Measurements from ENCODE around the gene SELENOF.

The SELENOF gene

GRCh38 chr1:86913896-86914600, at the start of gene SELENOF:
TSS of gene SELENOF (minus strand) at chr1:86914126. CDS start at chr1:86914111, 15 bp downstream.
- DNase-seq (ENCODE audit: low read depth in 2 of 2, low spot score in 1 of 2), result peak; percentile 96 to 98

DNA sequence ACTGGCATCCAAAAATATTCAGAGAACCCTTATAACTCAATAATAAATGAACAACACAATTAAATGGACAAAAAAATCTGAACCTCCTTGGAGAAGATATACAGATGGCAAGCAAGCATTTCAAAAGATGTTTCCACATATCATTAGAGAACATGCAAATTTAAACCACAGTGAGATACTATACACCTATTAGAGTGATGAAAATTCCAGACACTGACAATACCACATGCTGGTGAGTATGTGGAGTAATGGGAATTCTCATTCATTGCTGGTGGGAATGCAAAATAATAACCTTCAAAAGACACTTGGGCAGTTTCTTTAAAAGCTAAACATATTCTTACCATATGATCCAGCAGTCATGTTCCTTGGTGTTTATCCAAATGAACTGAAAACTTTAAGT, 46.6 kb upstream of the SELENOF start:
- no peak for DNase-seq (ENCODE audit: low read depth in 2 of 2, low spot score in 1 of 2)

DNA sequence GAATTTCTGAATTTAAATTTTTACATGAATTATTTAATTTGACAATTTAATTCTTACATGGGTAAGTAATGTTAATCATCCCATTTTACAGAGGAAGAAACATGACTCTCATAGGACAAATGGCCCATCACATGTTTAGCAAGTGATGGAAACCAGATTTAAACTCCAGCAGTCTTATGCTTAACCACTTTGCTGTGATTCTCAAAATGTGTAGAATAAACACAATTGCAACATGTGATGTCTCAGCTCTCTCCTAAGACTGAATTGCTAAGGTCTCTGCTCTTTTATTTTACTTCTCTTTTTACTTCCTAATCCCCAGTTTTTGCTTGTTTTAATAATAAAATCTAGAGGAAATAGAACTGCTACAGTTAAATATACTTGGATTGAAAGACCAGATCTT, 43.3 kb upstream of the SELENOF start:
- DNase-seq (ENCODE audit: low read depth in 2 of 2, low spot score in 1 of 2), result no peak

DNA sequence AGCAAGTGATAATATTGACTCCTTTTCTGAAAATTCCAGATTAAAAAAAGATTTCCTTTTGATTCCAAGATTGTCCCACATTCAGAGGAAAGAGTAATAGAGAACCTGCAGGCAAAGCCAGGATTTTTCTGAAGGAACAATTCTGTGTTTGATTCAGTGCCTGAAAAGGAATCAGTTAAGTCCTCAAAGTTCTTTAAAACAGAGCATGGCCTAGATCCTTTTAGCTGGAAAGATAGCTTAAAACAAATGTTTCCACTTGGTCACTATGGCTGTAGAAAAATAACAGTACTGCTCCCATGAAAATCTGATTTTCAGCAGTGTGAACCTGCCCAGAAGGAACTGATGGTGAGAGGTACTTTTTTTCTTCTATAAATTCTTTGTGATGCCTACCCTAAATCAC, 42.3 kb upstream of the SELENOF start:
- no peak for DNase-seq (ENCODE audit: low read depth in 2 of 2, low spot score in 1 of 2)

- no peak for DNase-seq (ENCODE audit: low read depth in 2 of 2, low spot score in 1 of 2)
Measured at GRCh38 chr1:86955678-86956077, 41.8 kb upstream of the SELENOF start.

GRCh38 chr1:86953167-86953566, 39.2 kb upstream of the SELENOF start:
- DNase-seq (ENCODE audit: low read depth in 2 of 2, low spot score in 1 of 2), result no peak

DNA sequence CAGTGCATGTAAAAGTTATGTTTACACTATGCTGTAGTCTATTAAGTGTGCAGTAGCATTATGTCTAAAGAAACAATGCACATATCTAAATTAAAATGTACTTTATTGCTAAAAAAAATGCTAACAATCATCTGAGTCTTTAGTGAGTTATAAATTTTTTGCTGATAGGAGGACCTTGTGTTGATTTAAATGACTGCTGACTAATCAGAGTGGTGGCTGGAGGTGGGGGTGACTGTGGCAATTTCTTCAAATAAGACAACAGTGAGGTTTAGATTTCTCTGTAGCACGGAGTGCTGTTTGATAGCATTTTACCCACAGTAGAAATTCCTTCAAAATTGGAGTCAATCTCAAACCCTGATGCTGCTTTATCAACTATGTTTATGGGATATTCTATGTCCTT, 37.5 kb upstream of the SELENOF start:
- DNase-seq (ENCODE audit: low read depth in 2 of 2, low spot score in 1 of 2), result no peak

DNA sequence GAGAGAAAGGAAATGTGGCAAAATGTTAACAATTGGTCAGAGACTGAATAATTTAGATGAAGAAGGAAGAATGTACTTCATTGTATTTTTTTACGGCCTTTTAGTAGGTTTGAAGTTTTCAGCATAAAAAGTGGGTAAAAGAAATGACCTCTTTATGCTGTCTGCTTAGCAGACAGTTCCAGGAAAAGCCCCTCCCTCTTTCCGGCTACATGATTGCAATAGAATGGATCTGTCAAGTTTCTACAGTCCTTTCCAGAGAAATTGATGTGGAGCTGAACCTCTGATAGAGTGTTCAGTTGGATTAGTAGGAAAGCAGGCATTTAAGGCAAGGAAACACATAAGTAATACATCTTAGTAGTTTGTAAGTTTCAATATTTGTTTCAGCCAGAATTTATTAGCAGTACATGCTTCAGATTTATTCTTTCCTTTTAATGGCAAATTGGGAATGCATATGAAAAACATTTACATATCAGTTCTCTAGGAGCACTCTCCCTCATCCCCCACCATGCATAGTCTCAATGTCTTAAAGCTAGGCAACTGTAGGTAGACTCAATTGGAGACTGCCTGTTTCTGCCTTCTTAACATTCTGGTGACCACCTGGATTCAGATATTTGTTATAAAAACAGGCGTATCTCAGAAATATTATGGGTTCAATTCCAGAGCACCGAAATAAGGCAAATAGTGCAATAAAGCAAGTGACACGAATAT, 36.9 kb upstream of the SELENOF start:
- DNase-seq (ENCODE audit: low read depth in 2 of 2, low spot score in 1 of 2), result no peak

GRCh38 chr1:86948212-86948611, 34.3 kb upstream of the SELENOF start:
- no peak for DNase-seq (ENCODE audit: low read depth in 2 of 2, low spot score in 1 of 2)

DNA sequence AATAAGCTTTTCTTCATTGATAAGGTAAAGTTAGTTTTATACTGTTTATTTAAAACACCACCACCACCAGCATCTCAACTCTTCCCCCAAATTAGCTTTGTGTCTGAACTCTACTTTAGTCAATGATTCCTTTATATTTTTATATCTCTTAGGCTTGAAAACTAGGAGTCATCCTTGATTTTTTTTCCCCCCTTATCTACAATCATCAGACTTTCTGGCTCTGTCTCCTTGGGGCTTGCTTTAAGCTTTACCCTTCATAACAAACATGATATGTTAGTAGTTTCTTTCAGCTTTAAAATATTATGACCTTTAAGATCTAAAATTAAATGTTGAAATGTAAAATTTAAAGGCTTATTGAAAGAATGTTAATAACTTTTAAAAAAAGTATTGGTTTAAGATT, 28.8 kb upstream of the SELENOF start:
- no peak for DNase-seq (ENCODE audit: low read depth in 2 of 2, low spot score in 1 of 2)

DNA sequence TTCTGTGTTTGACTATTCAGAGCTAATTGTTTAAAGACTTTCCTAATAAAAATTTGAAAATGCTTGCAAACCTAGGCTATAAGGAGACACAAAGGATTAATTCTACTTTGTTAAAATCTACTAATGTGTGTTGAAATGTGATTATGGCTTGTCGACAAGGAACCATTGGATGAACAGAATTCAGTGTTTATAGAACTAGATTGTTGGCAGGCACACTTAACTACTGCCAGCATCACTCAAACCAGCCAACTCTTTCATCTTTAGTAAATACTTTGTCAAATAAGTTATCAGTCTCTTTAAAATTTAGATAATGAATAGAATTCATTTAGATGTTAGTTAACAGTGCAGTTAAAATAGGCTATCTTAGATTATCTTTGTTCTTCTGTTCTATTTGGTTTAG, 28.1 kb upstream of the SELENOF start:
- DNase-seq (ENCODE audit: low read depth in 2 of 2, low spot score in 1 of 2), result no peak

DNA sequence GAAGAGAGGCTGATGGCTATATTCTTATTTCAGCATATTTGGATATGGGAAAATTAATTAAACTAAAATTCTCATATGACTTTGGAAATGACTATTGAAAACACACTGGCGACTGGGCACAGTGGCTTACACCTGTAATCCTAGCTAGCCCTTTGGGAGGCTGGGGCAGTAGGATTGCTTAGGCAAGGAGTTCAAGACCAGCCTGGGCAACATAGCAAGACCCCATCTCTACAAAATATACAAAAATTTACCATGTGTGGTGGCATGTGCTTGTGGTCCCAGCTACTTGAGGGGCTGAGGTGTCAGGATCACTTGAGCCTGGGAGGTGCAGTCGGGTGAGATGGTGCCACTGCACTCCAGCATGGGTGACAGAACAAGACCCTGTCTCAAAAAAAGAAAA, 26.7 kb upstream of the SELENOF start:
- no peak for DNase-seq (ENCODE audit: low read depth in 2 of 2, low spot score in 1 of 2)

GRCh38 chr1:86939406-86939805, 25.5 kb upstream of the SELENOF start:
- DNase-seq (ENCODE audit: low read depth in 2 of 2, low spot score in 1 of 2), result no peak

- no peak for DNase-seq (ENCODE audit: low read depth in 2 of 2, low spot score in 1 of 2)
Measured at GRCh38 chr1:86938855-86939254, 24.9 kb upstream of the SELENOF start.

GRCh38 chr1:86938450-86938849, 24.5 kb upstream of the SELENOF start:
- DNase-seq (ENCODE audit: low read depth in 2 of 2, low spot score in 1 of 2), result no peak

GRCh38 chr1:86933562-86934377, 19.8 kb upstream of the SELENOF start:
- no peak for DNase-seq (ENCODE audit: low read depth in 2 of 2, low spot score in 1 of 2)

DNA sequence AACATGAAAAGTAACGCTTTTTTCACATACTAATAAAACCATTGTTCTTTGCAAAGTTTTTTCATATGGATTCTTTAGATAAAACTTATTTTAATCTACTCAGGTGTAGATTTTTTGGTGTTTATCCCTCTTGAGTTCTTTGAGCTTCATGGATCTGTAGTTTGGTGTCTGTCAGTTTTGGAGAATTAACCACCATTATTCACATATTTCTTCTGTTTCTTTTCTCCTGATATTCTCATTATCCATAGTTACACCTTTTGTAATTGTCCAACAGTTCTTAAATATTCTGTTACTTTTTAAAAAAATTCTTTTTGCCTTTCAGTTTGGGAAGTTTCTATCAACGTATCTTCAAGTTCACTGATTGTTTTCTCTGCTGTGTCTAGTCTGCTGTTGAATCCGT, 19.1 kb upstream of the SELENOF start:
- DNase-seq (ENCODE audit: low read depth in 2 of 2, low spot score in 1 of 2), result no peak

- DNase-seq (ENCODE audit: low read depth in 2 of 2, low spot score in 1 of 2), result no peak
Measured at GRCh38 chr1:86928819-86929218, 14.9 kb upstream of the SELENOF start.

DNA sequence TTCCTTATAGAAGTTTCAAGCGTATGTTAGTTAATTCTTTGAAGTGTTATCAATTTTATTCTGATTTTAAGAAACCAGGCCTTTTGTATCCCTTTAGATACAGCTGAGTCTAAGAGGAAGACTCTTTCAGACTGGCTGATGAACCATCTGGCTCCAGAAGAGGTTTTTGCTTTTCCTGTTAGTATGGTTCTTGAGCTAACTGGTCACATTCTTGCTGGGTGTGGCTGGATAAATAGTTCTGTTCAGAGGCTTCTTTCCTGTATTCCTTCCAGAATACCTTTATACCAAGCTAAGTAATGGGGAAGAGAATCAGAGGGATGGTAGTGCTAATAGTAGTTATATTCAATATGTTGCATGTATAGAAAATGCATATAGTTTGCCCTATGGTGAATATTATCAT, 13.0 kb upstream of the SELENOF start:
- DNase-seq (ENCODE audit: low read depth in 2 of 2, low spot score in 1 of 2), result no peak

DNA sequence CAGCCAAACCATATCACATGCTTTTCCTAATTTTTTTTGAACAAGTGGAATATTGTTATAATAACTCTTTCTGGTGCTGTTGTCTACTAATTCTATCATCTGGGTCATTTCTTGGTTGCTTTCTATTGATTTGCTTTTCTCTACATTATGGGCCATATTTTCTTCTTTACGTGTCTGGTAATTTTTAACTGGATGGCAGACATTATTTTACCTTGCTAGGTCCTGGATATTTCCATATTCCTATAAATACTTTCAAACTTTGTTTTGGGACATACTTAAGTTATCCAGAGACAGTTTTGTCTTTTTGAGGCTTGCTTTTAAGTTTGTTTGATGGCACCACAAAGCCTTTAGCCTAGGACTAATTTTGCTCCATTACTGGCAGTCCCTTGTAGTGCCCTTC, 11.8 kb upstream of the SELENOF start:
- DNase-seq (ENCODE audit: low read depth in 2 of 2, low spot score in 1 of 2), result no peak

- DNase-seq (ENCODE audit: low read depth in 2 of 2, low spot score in 1 of 2), result no peak
Measured at GRCh38 chr1:86924324-86924960, 10.5 kb upstream of the SELENOF start.

GRCh38 chr1:86922445-86922844, 8.5 kb upstream of the SELENOF start:
- no peak for DNase-seq (ENCODE audit: low read depth in 2 of 2, low spot score in 1 of 2)

Data from stimulated activated CD8-positive, alpha-beta memory T cell treated with anti-CD3 and anti-CD28 coated beads, Interleukin-4, amount 100 ng/mL, for 1 hour (primary cell).